Liver (tissue), 3 donors: Measurements from ENCODE around the gene FOXL1.

ENCODE experiments used
- EGR1 ChIP-seq, 2 donors: IDR thresholded peaks; 2 replicates each; pipeline ENCODE4 v1.6.1; 2016 to 2018; ENCODE audit warnings: antibody characterized with exemption in 2 of 2, low read depth in 2 of 2
- FOXA1 ChIP-seq: IDR thresholded peaks from 2 replicates; pipeline ENCODE4 v1.6.1; 2016; ENCODE audit warnings: antibody characterized with exemption
- FOXA2 ChIP-seq: IDR thresholded peaks from 2 replicates; pipeline ENCODE4 v1.6.1; 2016; ENCODE audit warnings: antibody characterized with exemption
- GABPA ChIP-seq, 2 donors: IDR thresholded peaks in 1 of 2; conservative IDR thresholded peaks in 1 of 2; 2 replicates each; pipeline ENCODE4 v1.6.1; 2016; ENCODE audit warnings: antibody characterized with exemption in 2 of 2, mild to moderate bottlenecking in 1 of 2, moderate library complexity in 1 of 2
- RAD21 ChIP-seq, 2 donors: IDR thresholded peaks; 2 replicates each; pipeline ENCODE4 v1.6.1; 2016; ENCODE audit warnings: antibody characterized with exemption in 2 of 2, mild to moderate bottlenecking in 2 of 2
- REST ChIP-seq: IDR thresholded peaks from 2 replicates; pipeline ENCODE4 v1.6.1; 2016; ENCODE audit warnings: antibody characterized with exemption, mild to moderate bottlenecking
- RXRA ChIP-seq, 2 donors: IDR thresholded peaks; 2 replicates each; pipeline ENCODE4 v1.6.1; 2017 to 2018; ENCODE audit warnings: antibody characterized with exemption in 2 of 2, mild to moderate bottlenecking in 1 of 2
- SP1 ChIP-seq: IDR thresholded peaks from 2 replicates; pipeline ENCODE4 v1.6.1; 2018; ENCODE audit warnings: antibody characterized with exemption, mild to moderate bottlenecking
- TAF1 ChIP-seq: conservative IDR thresholded peaks from 2 replicates; pipeline ENCODE4 v1.6.1; 2016; ENCODE audit warnings: antibody characterized with exemption, mild to moderate bottlenecking
- YY1 ChIP-seq: IDR thresholded peaks from 2 replicates; pipeline ENCODE4 v1.6.1; 2016; ENCODE audit warnings: antibody characterized with exemption, mild to moderate bottlenecking
- TF ChIP-seq, protein P1 (sequence below): fragments of 150-350 bp; IDR thresholded peaks from 2 replicates; pipeline ENCODE4 v1.5.1; 2017; ENCODE audit warnings: improper control_type of control experiment, low read depth, low read length; ENCODE audit not compliant: missing input control
- TF ChIP-seq, protein P2 (sequence below): IDR thresholded peaks from 2 replicates; pipeline ENCODE4 v1.6.1; 2016; ENCODE audit warnings: antibody characterized with exemption
- donor health status: healthy.
- donor health status: healthy.

DNA sequence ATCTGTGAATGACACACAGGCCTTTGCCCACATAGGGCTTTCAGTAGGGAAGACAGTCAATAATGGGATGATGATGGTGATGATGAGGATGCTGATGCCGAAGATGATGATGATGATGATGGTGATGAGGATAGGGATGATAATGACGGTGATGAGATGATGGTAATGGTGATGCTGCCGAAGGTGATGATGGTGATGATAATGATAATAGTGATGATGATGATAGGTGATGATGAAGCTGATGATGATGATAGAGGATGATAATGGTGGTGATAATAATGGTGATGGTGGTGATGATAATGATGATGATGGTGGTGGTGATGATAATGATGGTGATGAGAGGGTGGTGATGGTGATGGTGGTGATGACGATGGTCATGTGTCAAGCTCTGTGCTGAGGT, 12.9 kb downstream of the FOXL1 start:
- TF ChIP-seq, protein P1, sequence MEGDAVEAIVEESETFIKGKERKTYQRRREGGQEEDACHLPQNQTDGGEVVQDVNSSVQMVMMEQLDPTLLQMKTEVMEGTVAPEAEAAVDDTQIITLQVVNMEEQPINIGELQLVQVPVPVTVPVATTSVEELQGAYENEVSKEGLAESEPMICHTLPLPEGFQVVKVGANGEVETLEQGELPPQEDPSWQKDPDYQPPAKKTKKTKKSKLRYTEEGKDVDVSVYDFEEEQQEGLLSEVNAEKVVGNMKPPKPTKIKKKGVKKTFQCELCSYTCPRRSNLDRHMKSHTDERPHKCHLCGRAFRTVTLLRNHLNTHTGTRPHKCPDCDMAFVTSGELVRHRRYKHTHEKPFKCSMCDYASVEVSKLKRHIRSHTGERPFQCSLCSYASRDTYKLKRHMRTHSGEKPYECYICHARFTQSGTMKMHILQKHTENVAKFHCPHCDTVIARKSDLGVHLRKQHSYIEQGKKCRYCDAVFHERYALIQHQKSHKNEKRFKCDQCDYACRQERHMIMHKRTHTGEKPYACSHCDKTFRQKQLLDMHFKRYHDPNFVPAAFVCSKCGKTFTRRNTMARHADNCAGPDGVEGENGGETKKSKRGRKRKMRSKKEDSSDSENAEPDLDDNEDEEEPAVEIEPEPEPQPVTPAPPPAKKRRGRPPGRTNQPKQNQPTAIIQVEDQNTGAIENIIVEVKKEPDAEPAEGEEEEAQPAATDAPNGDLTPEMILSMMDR = no peak
- TF ChIP-seq YY1 (no peak), GABPA (IDR thresholded peaks at IDR 0.05 in 1 of 2, conservative IDR thresholded peaks at IDR 0.05 in 1 of 2) (no peak), SP1 (no peak), FOXA2 (no peak), REST (no peak), TAF1 (no peak), RAD21 (IDR thresholded peaks at IDR 0.05) (no peak), FOXA1 (no peak), RXRA (IDR thresholded peaks at IDR 0.05) (no peak), EGR1 (IDR thresholded peaks at IDR 0.05; ENCODE audit: low read depth in 2 of 2) (no peak)
- TF ChIP-seq, protein P2, sequence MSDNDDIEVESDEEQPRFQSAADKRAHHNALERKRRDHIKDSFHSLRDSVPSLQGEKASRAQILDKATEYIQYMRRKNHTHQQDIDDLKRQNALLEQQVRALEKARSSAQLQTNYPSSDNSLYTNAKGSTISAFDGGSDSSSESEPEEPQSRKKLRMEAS = no peak
